Left hindlimb (tissue), 1 donor: ENCODE measurements around the gene CRCP.
"Not testable (repeated sequence)": the region's sequence is repeated elsewhere in the genome, so short reads cannot be mapped to it uniquely, and the experiment has no call there.

ENCODE experiments used
- DNase-seq: peaks from one replicate; pipeline ENCODE4 v3.0.0-alpha.2; 2018

The CRCP gene

GRCh38 chr7:66110856-66111255, 3.8 kb upstream of the CRCP start:
- DNase-seq, result no peak

GRCh38 chr7:66116680-66117420, 2.2 kb downstream of the CRCP start:
- not testable (repeated sequence) for DNase-seq

- no peak for DNase-seq
These were observed 4.0 kb downstream of the CRCP start for GRCh38 chr7:66118603-66119002.

GRCh38 chr7:66119245-66119850, 4.7 kb downstream of the CRCP start:
- DNase-seq, result no peak

GRCh38 chr7:66123175-66123528, 8.5 kb downstream of the CRCP start:
- DNase-seq, result no peak

GRCh38 chr7:66124569-66124861, 9.9 kb downstream of the CRCP start:
- DNase-seq, result not testable (repeated sequence)

GRCh38 chr7:66125052-66125694, 10.5 kb downstream of the CRCP start:
- DNase-seq, result no peak

GRCh38 chr7:66125781-66126352, 11.2 kb downstream of the CRCP start:
- DNase-seq, result not testable (repeated sequence)

- DNase-seq, result not testable (repeated sequence)
These were observed 12.5 kb downstream of the CRCP start for GRCh38 chr7:66127172-66127571.

- no peak for DNase-seq
These were observed 24.5 kb downstream of the CRCP start for GRCh38 chr7:66138994-66139752.

- DNase-seq, result no peak
These were observed 26.3 kb downstream of the CRCP start for GRCh38 chr7:66140924-66141323.

- no peak for DNase-seq
These were observed 27.7 kb downstream of the CRCP start for GRCh38 chr7:66142334-66142733.

- DNase-seq, result no peak
These were observed 28.3 kb downstream of the CRCP start for GRCh38 chr7:66142996-66143395.

- DNase-seq, result no peak
These were observed 29.3 kb downstream of the CRCP start for GRCh38 chr7:66143876-66144332.

- DNase-seq, result no peak
These were observed 30.9 kb downstream of the CRCP start for GRCh38 chr7:66145400-66146104.

GRCh38 chr7:66146701-66147100, 32.1 kb downstream of the CRCP start:
- DNase-seq, result no peak

- not testable (repeated sequence) for DNase-seq
These were observed 33.0 kb downstream of the CRCP start for GRCh38 chr7:66147657-66148056.

- DNase-seq, result peak; percentile 59
These were observed 35.8 kb downstream of the CRCP start for GRCh38 chr7:66150471-66150870.

- no peak for DNase-seq
These were observed 37.9 kb downstream of the CRCP start for GRCh38 chr7:66152371-66153191.

GRCh38 chr7:66153691-66154090, 39.0 kb downstream of the CRCP start:
- DNase-seq, result no peak

GRCh38 chr7:66156035-66156434, 41.4 kb downstream of the CRCP start:
- not testable (repeated sequence) for DNase-seq

GRCh38 chr7:66157060-66157459, 42.4 kb downstream of the CRCP start:
- DNase-seq, result no peak
